SK-N-MC (cell line): ENCODE measurements around the gene MYH9.
A peak's percentile ranks its signal among the peaks of the same experiment; 100 is the strongest.
"Not testable (repeated sequence)": the region's sequence is repeated elsewhere in the genome, so short reads cannot be mapped to it uniquely, and the experiment has no call there.

Experiments used
- DNase-seq: peaks from one replicate; pipeline ENCODE4 v3.0.0-alpha.2; 2011; ENCODE audit warnings: low read depth, low spot score
- H3K27ac ChIP-seq: fragments of 200-600 bp; sonication (generic); 2 replicates; pipeline ENCODE4 v1.5.1; 2016; ENCODE audit warnings: mixed run types
- H3K36me3 ChIP-seq: fragments of 200-600 bp; sonication (generic); 2 replicates; pipeline ENCODE4 v1.6.1; 2017; ENCODE audit warnings: antibody characterized with exemption, low read length, mixed read lengths; ENCODE audit not compliant: insufficient read depth
- H3K4me3 ChIP-seq: fragments of 200-600 bp; sonication (generic); 2 replicates; pipeline ENCODE4 v1.5.1; 2016
- H3K9ac ChIP-seq: fragments of 200-600 bp; sonication (generic); 2 replicates; pipeline ENCODE4 v1.8.0; 2017; ENCODE audit warnings: mixed run types, mixed read lengths; ENCODE audit not compliant: insufficient read length
- H3K9me3 ChIP-seq: fragments of 200-600 bp; sonication (generic); 2 replicates; pipeline ENCODE4 v1.6.1; 2017; ENCODE audit warnings: low read depth, mild to moderate bottlenecking, antibody characterized with exemption, low read length, moderate library complexity, mixed read lengths
- EZH2 ChIP-seq: fragments of 200-600 bp; sonication (generic); IDR thresholded peaks from one replicate; pipeline ENCODE4 v1.6.1; 2017; ENCODE audit warnings: antibody characterized with exemption
- FOXP2 ChIP-seq: optimal IDR thresholded peaks from 2 replicates; pipeline ENCODE3; 2011; ENCODE audit warnings: mild to moderate bottlenecking, moderate library complexity; ENCODE audit not compliant: insufficient read depth; ENCODE audit errors: extremely low read length, control extremely low read depth
- POLR2AphosphoS5 ChIP-seq: IDR thresholded peaks from 2 replicates; pipeline ENCODE4 v1.6.1; 2012; ENCODE audit warnings: mild to moderate bottlenecking, low read depth, low read length, borderline replicate concordance

The MYH9 gene

DNA sequence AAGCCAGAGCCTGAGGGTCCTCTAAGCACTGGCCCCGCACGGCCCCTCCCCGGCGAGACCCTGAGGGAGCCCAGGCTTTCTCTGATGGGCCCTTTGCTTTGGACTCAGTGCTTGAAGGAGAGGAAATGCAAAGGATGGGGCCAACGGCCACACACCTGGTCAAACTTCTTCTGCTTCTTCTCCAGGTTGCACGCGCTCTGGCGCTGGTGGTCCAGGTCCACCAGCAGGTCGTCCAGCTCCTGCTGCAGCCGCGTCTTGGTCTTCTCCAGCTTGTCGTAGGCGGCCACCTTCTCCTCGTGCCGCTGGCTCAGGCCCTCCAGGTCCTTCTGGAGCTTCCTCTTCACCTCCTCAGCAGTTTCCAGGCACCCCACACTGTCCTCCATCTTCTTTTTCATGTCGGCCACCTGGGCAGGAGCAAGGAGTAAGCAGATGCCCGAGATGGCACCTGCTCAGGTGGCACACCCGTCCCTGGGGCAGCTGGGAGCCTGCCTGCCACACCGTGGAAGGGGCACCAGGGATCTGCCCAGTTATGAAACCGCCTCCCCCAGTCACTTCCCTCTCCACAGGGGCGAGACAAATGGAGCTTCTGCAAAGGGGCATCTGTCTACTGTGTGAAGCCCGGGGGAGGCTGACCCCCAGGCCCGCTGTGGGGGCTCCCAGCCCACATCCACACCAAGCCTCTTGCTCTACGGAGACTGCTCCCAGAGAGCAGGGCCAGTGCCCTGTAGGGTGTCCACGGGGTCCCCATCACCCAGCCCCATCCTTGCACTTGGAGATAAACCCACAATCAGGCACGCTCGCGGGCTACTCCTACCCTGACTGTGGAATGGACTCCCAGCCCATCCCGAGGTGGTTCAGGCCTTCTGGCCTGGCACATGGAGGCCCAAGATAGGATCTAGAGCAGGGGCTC, 95.7 kb downstream of the MYH9 start:
- Histone ChIP-seq H3K27ac (no peak overlapping the region), H3K9me3 (no peaks in the 10 kb centered on the region), H3K9ac (no peak overlapping the region)

DNA sequence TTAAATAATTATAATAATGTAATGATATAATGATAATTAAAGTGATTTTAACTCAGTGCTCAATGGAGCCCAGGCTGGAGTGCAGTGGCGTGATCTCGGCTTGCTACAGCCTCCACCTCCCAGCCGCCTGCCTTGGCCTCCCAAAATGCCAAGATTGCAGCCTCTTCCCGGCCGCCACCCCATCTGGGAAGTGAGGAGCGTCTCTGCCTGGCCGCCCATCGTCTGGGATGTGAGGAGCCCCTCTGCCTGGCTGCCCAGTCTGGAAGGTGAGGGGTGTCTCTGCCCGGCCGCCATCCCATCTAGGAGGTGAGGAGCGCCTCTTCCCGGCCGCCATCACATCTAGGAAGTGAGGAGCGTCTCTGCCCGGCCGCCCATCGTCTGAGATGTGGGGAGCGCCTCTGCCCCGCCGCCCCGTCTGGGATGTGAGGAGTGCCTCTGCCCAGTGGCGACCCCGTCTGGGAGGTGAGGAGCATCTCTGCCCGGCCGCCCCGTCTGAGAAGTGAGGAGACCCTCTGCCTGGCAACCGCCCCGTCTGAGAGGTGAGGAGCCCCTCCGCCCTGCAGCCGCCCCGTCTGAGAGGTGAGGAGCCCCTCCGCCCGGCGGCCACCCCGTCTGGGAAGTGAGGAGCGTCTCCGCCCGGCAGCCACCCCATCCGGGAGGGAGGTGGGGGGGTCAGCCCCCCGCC, 97.2 kb downstream of the MYH9 start:
- not testable (repeated sequence) for H3K4me3 ChIP-seq, H3K27ac ChIP-seq, H3K9me3 ChIP-seq, H3K9ac ChIP-seq, DNase-seq
- H3K36me3 ChIP-seq, result peaks cover 71% of the 10 kb centered on the region

More for the DNA sequence above, 95.7 kb downstream of the MYH9 start:
- no peak for DNase-seq
- no peak for TF ChIP-seq FOXP2
- no peak overlapping the region for H3K4me3 ChIP-seq
- H3K36me3 ChIP-seq, result peaks cover 73% of the 10 kb centered on the region

DNA sequence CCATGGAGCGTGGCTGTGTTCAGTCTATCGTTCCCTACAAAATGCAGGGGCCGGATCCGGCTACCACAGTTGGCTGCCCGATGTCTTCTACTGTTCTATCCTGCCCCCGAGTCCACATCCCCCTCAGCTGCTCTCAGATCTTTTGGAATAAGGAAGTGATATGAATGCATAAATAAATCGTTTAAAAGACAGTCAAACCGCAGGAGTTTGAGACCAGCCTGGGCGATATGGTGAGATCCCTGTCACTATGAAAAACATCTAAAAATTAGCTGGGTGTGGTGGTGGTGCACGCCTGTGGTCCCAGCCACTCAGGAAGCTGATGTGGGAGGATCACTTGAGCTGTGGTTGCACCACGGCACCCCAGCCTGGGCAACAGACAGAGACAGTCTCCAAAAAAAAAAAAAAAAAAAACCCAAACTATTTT, 97.8 kb downstream of the MYH9 start:
- H3K36me3 ChIP-seq, result peaks cover 71% of the 10 kb centered on the region
- not testable (repeated sequence) for H3K4me3 ChIP-seq, H3K9ac ChIP-seq, H3K9me3 ChIP-seq, DNase-seq, H3K27ac ChIP-seq

DNA sequence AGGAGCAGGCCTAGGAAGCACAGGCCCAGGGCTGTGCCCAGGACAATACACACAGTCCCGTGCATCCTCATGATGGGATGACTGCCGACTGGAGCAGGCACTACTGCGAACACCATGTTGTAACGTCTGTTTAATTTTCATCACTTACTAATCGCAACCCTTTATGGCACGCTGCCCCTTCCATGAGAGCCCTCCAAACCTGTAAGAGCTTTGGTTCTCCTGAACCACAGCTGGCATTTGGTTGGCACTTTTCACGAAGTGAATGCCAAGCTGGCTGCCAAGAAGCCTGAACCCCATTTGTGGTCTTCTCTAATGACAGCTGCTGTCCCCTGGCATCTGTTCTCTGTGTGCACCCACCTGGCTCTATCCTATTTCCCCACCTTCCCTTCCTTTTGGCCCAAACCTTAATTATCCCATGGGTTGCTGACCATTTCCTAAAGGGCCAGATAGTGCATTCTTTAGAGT, 98.3 kb downstream of the MYH9 start:
- Histone ChIP-seq H3K4me3 (no peak overlapping the region), H3K27ac (no peak overlapping the region), H3K9me3 (no peaks in the 10 kb centered on the region), H3K9ac (no peak overlapping the region), H3K36me3 (peaks cover 71% of the 10 kb centered on the region)
- no peak for DNase-seq
- TF ChIP-seq POLR2AphosphoS5 (no peak), FOXP2 (no peak), EZH2 (no peak)

DNA sequence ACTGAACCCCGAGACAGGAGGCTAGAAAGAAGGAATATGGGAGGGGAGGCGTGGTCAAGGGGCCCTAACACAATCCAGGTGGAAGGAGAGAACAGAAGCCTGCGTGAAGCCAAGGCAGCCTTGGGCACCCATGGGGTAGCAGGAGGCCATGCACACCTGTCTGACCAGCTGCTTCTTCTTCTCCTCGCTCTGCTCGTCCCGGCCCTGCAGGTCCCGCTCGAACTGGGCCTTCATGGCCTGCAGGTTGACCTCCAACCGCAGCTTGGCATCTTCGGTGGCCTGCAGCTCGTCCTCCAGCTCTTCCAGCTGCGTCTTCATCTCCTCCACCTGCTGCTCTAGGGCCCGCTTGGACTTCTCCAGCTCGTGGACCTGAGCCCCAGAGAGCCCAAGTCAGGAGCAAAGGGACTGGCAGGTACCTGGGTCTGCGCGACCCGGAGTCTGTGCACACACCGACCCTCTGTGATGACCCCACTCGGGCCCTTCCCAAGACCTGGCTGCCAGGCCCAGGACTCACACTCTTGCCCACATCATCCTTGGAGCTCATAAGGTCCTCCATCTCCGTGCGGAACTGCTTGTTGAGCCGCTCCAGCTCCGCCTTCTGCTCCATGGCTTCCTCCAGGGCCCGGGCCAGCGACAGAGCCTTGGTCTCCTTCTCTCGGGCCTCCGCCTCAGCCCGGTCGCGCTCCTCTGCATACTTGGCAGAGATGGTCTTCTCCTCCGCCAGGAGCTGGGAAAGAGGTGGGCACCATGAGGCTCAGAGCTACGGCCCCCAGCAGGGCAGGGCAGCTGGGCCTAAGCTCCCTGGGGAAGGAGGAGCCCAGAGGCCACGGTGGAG, 99.0 kb downstream of the MYH9 start:
- no peak for TF ChIP-seq EZH2
- no peak for TF ChIP-seq FOXP2
- no peak for TF ChIP-seq POLR2AphosphoS5
- no peaks in the 10 kb centered on the region for H3K9me3 ChIP-seq
- H3K4me3 ChIP-seq, result no peak overlapping the region
- H3K27ac ChIP-seq, result no peak overlapping the region
- H3K9ac ChIP-seq, result no peak overlapping the region
- no peak for DNase-seq
- peaks cover 69% of the 10 kb centered on the region for H3K36me3 ChIP-seq

DNA sequence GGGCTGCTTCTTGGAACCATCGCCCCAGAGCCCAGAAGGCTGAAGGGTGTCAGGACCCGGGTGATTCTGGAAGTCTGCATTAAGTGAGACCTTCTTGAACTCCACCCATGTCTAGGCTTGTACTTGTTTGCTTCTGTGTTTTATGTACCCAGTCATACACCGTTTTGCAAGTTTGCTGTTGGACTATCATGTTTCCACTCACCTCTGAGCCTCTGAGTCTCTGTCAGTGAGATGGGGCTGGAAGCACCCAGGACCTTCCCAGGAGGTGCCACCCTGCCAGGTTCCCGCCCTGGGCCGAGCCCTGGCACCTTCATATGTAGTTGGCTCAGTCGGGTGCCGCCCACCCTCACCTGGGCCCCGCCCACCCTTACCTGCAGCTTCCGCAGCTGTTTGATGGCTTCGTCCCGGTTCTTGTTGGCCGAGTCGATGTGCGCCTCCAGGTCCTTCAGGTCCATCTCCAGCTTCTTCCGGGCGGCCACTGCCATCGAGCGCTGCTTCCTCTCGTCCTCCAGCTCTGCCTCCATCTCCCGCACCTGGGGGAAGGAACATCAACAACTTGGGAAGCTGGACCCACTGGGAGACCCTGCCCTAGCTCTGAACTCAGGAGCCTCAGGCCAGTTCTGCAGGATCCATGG, 99.8 kb downstream of the MYH9 start:
- no peak overlapping the region for H3K27ac ChIP-seq
- no peak for DNase-seq
- no peak overlapping the region for H3K9ac ChIP-seq
- peaks cover 62% of the 10 kb centered on the region for H3K36me3 ChIP-seq
- no peaks in the 10 kb centered on the region for H3K9me3 ChIP-seq
- no peak overlapping the region for H3K4me3 ChIP-seq
- no peak for TF ChIP-seq FOXP2
- TF ChIP-seq EZH2, result no peak
- no peak for TF ChIP-seq POLR2AphosphoS5

DNA sequence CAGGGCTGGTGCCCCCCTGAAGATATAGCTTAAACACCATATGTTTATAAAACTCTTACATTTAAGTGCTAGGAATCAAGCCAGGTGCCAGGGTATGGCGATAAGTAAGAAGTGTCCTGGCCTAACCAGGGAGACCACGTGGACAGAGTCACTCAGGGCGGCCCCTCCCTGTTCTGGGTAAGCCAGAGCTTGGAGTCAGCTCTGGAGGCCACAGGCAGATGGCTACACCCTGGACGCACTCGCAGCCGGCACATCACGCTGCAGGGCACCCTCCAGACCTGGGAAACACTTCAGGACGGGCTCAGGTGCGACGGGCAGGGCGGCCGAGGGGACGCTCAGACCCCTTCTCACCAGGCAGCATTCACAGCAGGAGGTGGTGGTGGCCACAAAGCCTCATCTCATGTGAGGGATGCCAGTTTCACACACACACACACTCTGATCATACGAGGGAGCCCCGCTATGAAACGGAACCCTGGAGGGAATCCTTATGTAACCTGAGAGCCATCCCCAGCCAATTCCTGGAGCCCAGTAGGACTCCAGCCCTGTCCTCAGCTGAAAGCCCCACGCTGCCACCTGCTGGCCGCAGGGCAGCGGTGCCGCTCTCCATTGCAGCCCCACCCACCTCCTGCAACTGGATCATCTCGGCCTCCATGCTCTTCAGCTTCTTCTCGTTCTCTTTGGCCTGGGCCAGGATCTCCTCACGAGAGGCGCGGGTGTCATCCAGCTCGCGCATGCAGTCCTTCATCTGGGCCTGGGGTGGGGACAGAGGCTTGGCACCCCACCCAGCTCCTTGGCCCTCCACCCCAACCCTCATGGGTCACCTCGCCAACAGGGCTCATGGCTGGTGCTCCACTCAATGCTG, 101.4 kb downstream of the MYH9 start:
- TF ChIP-seq POLR2AphosphoS5, result no peak
- no peak for TF ChIP-seq FOXP2
- TF ChIP-seq EZH2, result no peak
- peak; percentile 5 for DNase-seq
- Histone ChIP-seq H3K9ac (no peak overlapping the region), H3K27ac (no peak overlapping the region), H3K4me3 (no peak overlapping the region), H3K9me3 (no peaks in the 10 kb centered on the region), H3K36me3 (peaks cover 67% of the 10 kb centered on the region)
